Measurements from ENCODE around the gene ARL6. TPM values are rescaled to one million over a fixed set of nuclear protein-coding genes. Genes with fewer than 3 reads are reported as not detected.

Gene ARL6
- total and polyA plus RNA-seq, 9 donors = 2.6 to 11.9 (median 7.0) TPM

GRCh38 chr3:97848779-97849178 is 84.2 kb downstream of the ARL6 start:
- H3K4me1 ChIP-seq (ENCODE audit: insufficient read depth) = peaks cover 1% of the 10 kb centered on the region
- H3K36me3 ChIP-seq = no peaks in the 10 kb centered on the region
- H3K9me3 ChIP-seq = no peaks in the 10 kb centered on the region
- DNase-seq = no peak
- 93 to 95% (median 95%) methylated on average over 3 of the region's 3 CpGs for whole genome bisulfite sequencing, 3 donors
- no peak overlapping the region for H3K27ac ChIP-seq
- no peak overlapping the region for H3K4me3 ChIP-seq
- no peak for TF ChIP-seq POLR2A (IDR thresholded peaks at IDR 0.05)
- no peak for TF ChIP-seq CTCF (IDR thresholded peaks at IDR 0.05)
- no peak for TF ChIP-seq EP300 (IDR thresholded peaks at IDR 0.05)
- H3K27me3 ChIP-seq = no peaks in the 10 kb centered on the region
- intact Hi-C loops (cut with DNase I) = no loop called here

Other genes starting within 250 kb of the ARL6 start
- 10 to 100 TPM; 11.0 to 16.1 (median 13.3) TPM for gene CRYBG3, start 57.3 kb downstream of the ARL6 start, total RNA-seq
- 1 to 10 TPM; 5.8 to 9.1 TPM for gene CRYBG3, start 57.3 kb downstream of the ARL6 start, polyA plus RNA-seq
- gene RIOX2, start 207.7 kb downstream of the ARL6 start, total RNA-seq = 10 to 100 TPM; 12.6 to 36.7 (median 23.0) TPM
- 10 to 100 TPM; 10.3 to 21.2 TPM for gene RIOX2, start 207.7 kb downstream of the ARL6 start, polyA plus RNA-seq